B cell (primary cell): ENCODE results near the gene HES7.

Source experiments
- CTCF ChIP-seq: fragments of 200-600 bp; IDR thresholded peaks from one replicate; pipeline ENCODE4 v1.8.0; 2022; ENCODE audit warnings: antibody characterized with exemption, mild to moderate bottlenecking
- EZH2 ChIP-seq: IDR thresholded peaks from 2 replicates; pipeline ENCODE4 v1.6.1; 2012; ENCODE audit warnings: borderline replicate concordance, low read depth, mild to moderate bottlenecking, moderate library complexity, low read length; ENCODE audit not compliant: insufficient read depth, poor library complexity, severe bottlenecking

GRCh38 chr17:8160224-8160577 lies 36.3 kb upstream of the HES7 start:
- TF ChIP-seq CTCF = no peak
- no peak for TF ChIP-seq EZH2
